IMR-90 (cell line): Measurements from ENCODE around the gene LDLRAD3. TPM values are rescaled to one million over a fixed set of nuclear protein-coding genes. Genes with fewer than 3 reads are reported as not detected.

Source experiments
- ATAC-seq: fragments of 200-7000 bp; cut with Tn5 transposase; 2 replicates; pipeline ENCODE4 v1.9.1; 2020; ENCODE audit warnings: low read depth, mild to moderate bottlenecking, moderate library complexity
- BruUV-seq: library from RNA; stranded (reverse); fragments of 400-500 nt; replicated peaks from 2 replicates; lab custom pipeline; 2021; lab: Mats Ljungman, UMichigan
- CTCF ChIA-PET: fragments of 300-600 bp; formaldehyde crosslinking; extraction: SDS; loops from one replicate; lab custom pipeline; 2021; ENCODE audit warnings: antibody characterized with exemption; lab: Yijun Ruan, JAX
- POLR2A ChIA-PET: fragments of 300-600 bp; sonication (Branson Sonifier 250); formaldehyde crosslinking; loops from one replicate; lab custom pipeline; 2022; ENCODE audit warnings: antibody characterized with exemption; ENCODE audit not compliant: unreplicated experiment; lab: Charles Lee
- DNase-seq: peaks from one replicate; pipeline ENCODE4 v3.0.0; 2013
- H2AFZ ChIP-seq: replicated peaks from 2 replicates; pipeline ENCODE3; 2013; ENCODE audit warnings: low read length, mild to moderate bottlenecking; ENCODE audit not compliant: poor library complexity
- H2AK5ac ChIP-seq: 2 replicates; pipeline ENCODE4 v1.6.1; 2013; ENCODE audit warnings: low read depth, low read length, inconsistent platforms
- H2AK9ac ChIP-seq: replicated peaks from 2 replicates; pipeline ENCODE3; 2013; ENCODE audit warnings: mild to moderate bottlenecking, low read depth, low read length, moderate library complexity; ENCODE audit not compliant: poor library complexity
- H2BK120ac ChIP-seq: 2 replicates; pipeline ENCODE4 v1.6.1; 2013; ENCODE audit warnings: low read depth, low read length, inconsistent platforms
- H2BK15ac ChIP-seq: 3 replicates; pipeline ENCODE4 v1.6.1; 2013; ENCODE audit warnings: low read depth, low read length, inconsistent platforms
- H2BK20ac ChIP-seq: 2 replicates; pipeline ENCODE4 v1.6.1; 2013; ENCODE audit warnings: low read depth, mild to moderate bottlenecking, inconsistent platforms, low read length, moderate library complexity
- H2BK5ac ChIP-seq: 2 replicates; pipeline ENCODE4 v1.6.1; 2013; ENCODE audit warnings: mild to moderate bottlenecking, low read depth, low read length, inconsistent platforms; ENCODE audit not compliant: poor library complexity, severe bottlenecking
- H3K14ac ChIP-seq: replicated peaks from 2 replicates; pipeline ENCODE4 v1.6.1; 2013; ENCODE audit warnings: low read depth, low read length, inconsistent platforms
- H3K18ac ChIP-seq: 2 replicates; pipeline ENCODE4 v1.6.1; 2013; ENCODE audit warnings: low read depth, low read length, control low read depth
- H3K23ac ChIP-seq: 2 replicates; pipeline ENCODE4 v1.6.1; 2013; ENCODE audit warnings: low read depth, low read length, inconsistent platforms
- H3K27ac ChIP-seq: 2 replicates; pipeline ENCODE4 v1.5.1; 2013; ENCODE audit warnings: mild to moderate bottlenecking, control low read depth, low read length; ENCODE audit not compliant: insufficient read depth
- H3K27me3 ChIP-seq: 2 replicates; pipeline ENCODE4 v1.6.1; 2013; ENCODE audit warnings: low read length; ENCODE audit not compliant: control insufficient read depth, insufficient read depth
- H3K36me3 ChIP-seq: 2 replicates; pipeline ENCODE4 v1.6.1; 2013; ENCODE audit warnings: low read length, mixed read lengths; ENCODE audit not compliant: control insufficient read depth, insufficient read depth
- H3K4ac ChIP-seq: 2 replicates; pipeline ENCODE4 v1.6.1; 2013; ENCODE audit warnings: low read depth, low read length, inconsistent platforms
- H3K4me1 ChIP-seq: 2 replicates; pipeline ENCODE4 v1.6.1; 2013; ENCODE audit warnings: low read length, mixed read lengths; ENCODE audit not compliant: control insufficient read depth, insufficient read depth
- H3K4me2 ChIP-seq: 2 replicates; pipeline ENCODE4 v1.6.1; 2013; ENCODE audit warnings: low read depth, mild to moderate bottlenecking, control low read depth, low read length, moderate library complexity
- H3K4me3 ChIP-seq: 2 replicates; pipeline ENCODE4 v1.5.1; 2013; ENCODE audit warnings: low read depth, mild to moderate bottlenecking, control low read depth, low read length, moderate library complexity; ENCODE audit not compliant: insufficient read depth
- H3K56ac ChIP-seq: 2 replicates; pipeline ENCODE4 v1.6.1; 2013; ENCODE audit warnings: low read length, inconsistent platforms; ENCODE audit not compliant: insufficient read depth; ENCODE audit errors: extremely low read depth
- H3K79me1 ChIP-seq, 2 experiments: 2 replicates each; pipeline ENCODE4 v1.6.1; 2013; ENCODE audit warnings: low read length in 2 of 2, inconsistent platforms in 1 of 2, low read depth in 1 of 2
- H3K9ac ChIP-seq: 2 replicates; pipeline ENCODE4 v1.6.1; 2013; ENCODE audit warnings: low read depth, low read length, control low read depth
- H3K9me1 ChIP-seq: 2 replicates; pipeline ENCODE4 v1.6.1; 2013; ENCODE audit warnings: low read length, inconsistent platforms; ENCODE audit not compliant: insufficient read depth
- H3K9me3 ChIP-seq: 2 replicates; pipeline ENCODE4 v1.6.1; 2013; ENCODE audit warnings: low read length; ENCODE audit not compliant: control insufficient read depth, insufficient read depth
- H4K20me1 ChIP-seq: 2 replicates; pipeline ENCODE4 v1.6.1; 2013; ENCODE audit warnings: low read length, inconsistent platforms; ENCODE audit not compliant: insufficient read depth
- H4K5ac ChIP-seq: 2 replicates; pipeline ENCODE4 v1.6.1; 2013; ENCODE audit warnings: mild to moderate bottlenecking, low read depth, low read length, control low read depth
- H4K8ac ChIP-seq, 2 experiments: 2 replicates each; pipeline ENCODE4 v1.6.1; 2013; ENCODE audit warnings: low read depth in 2 of 2, low read length in 2 of 2, control low read depth in 1 of 2, inconsistent platforms in 1 of 2
- H4K91ac ChIP-seq: 2 replicates; pipeline ENCODE4 v1.6.1; 2013; ENCODE audit warnings: low read depth, low read length, inconsistent platforms; ENCODE audit not compliant: insufficient read depth
- BHLHE40 ChIP-seq: fragments of 150-350 bp; IDR thresholded peaks from 2 replicates; pipeline ENCODE4 v1.6.1; 2016; ENCODE audit warnings: mild to moderate bottlenecking, low read depth, low read length
- CHD1 ChIP-seq: IDR thresholded peaks from 2 replicates; pipeline ENCODE4 v1.6.1; 2012; ENCODE audit warnings: low read depth, low read length, improper control_type of control experiment
- CTCF ChIP-seq: conservative IDR thresholded peaks from 2 replicates; pipeline ENCODE4 v1.5.1; 2012; ENCODE audit warnings: mild to moderate bottlenecking, low read depth, low read length, improper control_type of control experiment
- ELK1 ChIP-seq: fragments of 150-350 bp; IDR thresholded peaks from 2 replicates; pipeline ENCODE4 v1.6.1; 2016; ENCODE audit warnings: low read depth, mild to moderate bottlenecking, low read length, moderate library complexity, borderline replicate concordance
- FOS ChIP-seq: fragments of 150-350 bp; IDR thresholded peaks from 2 replicates; pipeline ENCODE4 v1.6.1; 2016; ENCODE audit warnings: low read depth, low read length
- MAFK ChIP-seq: IDR thresholded peaks from 2 replicates; pipeline ENCODE4 v1.6.1; 2012; ENCODE audit warnings: low read depth, low read length, improper control_type of control experiment
- MAZ ChIP-seq: IDR thresholded peaks from 2 replicates; pipeline ENCODE4 v1.6.1; 2012; ENCODE audit warnings: low read depth, mild to moderate bottlenecking, low read length, improper control_type of control experiment, moderate library complexity, borderline replicate concordance
- MXI1 ChIP-seq: IDR thresholded peaks from 2 replicates; pipeline ENCODE4 v1.6.1; 2012; ENCODE audit warnings: low read depth, mild to moderate bottlenecking, low read length, moderate library complexity, borderline replicate concordance
- NFE2L2 ChIP-seq: fragments of 150-350 bp; IDR thresholded peaks from 2 replicates; pipeline ENCODE4 v1.6.1; 2016; ENCODE audit warnings: low read depth, mild to moderate bottlenecking, low read length
- POLR2A ChIP-seq: IDR thresholded peaks from 2 replicates; pipeline ENCODE4 v1.6.1; 2012; ENCODE audit warnings: mild to moderate bottlenecking, low read depth, low read length
- RAD21 ChIP-seq: IDR thresholded peaks from 2 replicates; pipeline ENCODE4 v1.6.1; 2012; ENCODE audit warnings: low read length, improper control_type of control experiment
- RCOR1 ChIP-seq: IDR thresholded peaks from 2 replicates; pipeline ENCODE4 v1.6.1; 2012; ENCODE audit warnings: mild to moderate bottlenecking, low read length, improper control_type of control experiment; ENCODE audit not compliant: insufficient replicate concordance
- SMC3 ChIP-seq: fragments of 150-350 bp; IDR thresholded peaks from 2 replicates; pipeline ENCODE4 v1.6.1; 2016; ENCODE audit warnings: low read depth, mild to moderate bottlenecking, antibody characterized with exemption, low read length, moderate library complexity
- WGBS, 2 experiments: methylation state at CpG; one replicate each; pipeline versions ENCODE4 v1.1.5 to v1.1.7; 2013; ENCODE audit warnings: missing lambda C conversion rate in 2 of 2; ENCODE audit not compliant: insufficient read length in 1 of 2; ENCODE audit errors: extremely low coverage in 2 of 2; 5-methylcytosine and 5-hydroxymethylcytosine counted together
- dilution Hi-C: fragments of 300-500 bp; cut with HindIII; formaldehyde crosslinking; loops from one replicate; pipeline ENCODE4 v1.14.3; 2018; ENCODE audit warnings: low sequenced_read_pairs; ENCODE audit not compliant: unreplicated experiment
- in situ Hi-C: fragments of 300-500 bp; cut with MboI; formaldehyde crosslinking; loops from 3 replicates; pipeline ENCODE4 v1.14.3; 2019; ENCODE audit warnings: low sequenced_read_pairs, inconsistent platforms, mixed read lengths
- intact Hi-C: fragments of 100-400 bp; cut with micrococcal nuclease; formaldehyde crosslinking; loops from 2 replicates; pipeline ENCODE4 v1.10.0; 2022
- polyA plus RNA-seq, 3 experiments: library from polyadenylated mRNA; depleted of rRNA; stranded (reverse); fragments of >200 nt; gene quantifications; 2 replicates each; pipeline ENCODE4 v1.2.3, GENCODE V29; 2012; ENCODE audit warnings: low replicate concordance in 1 of 3
- total RNA-seq: library from RNA; depleted of rRNA; stranded (reverse); fragments of >200 nt; gene quantifications from 2 replicates; pipeline ENCODE4 v1.2.3, GENCODE V29; 2012

Gene LDLRAD3
- total and polyA plus RNA-seq, 2 of the 4 experiments (the other 2 are of a cell fraction), result 2.7 to 6.4 TPM

- Histone ChIP-seq H3K14ac (no peak overlapping the region), H3K79me1 (no peaks in the 10 kb centered on the region; a peak in 1 of 4 replicates), H3K27me3 (no peaks in the 10 kb centered on the region), H2BK20ac (no peak overlapping the region), H3K9me1 (no peaks in the 10 kb centered on the region; the same call in 1 of the 2 replicates), H3K9me3 (no peaks in the 10 kb centered on the region), H2BK5ac (no peak overlapping the region), H2BK120ac (no peak overlapping the region), H3K27ac (no peak overlapping the region), H4K20me1 (no peaks in the 10 kb centered on the region), H3K18ac (no peak overlapping the region), H3K4ac (no peak overlapping the region), H2BK15ac (no peak overlapping the region), H2AK9ac (no peak overlapping the region), H2AK5ac (no peak overlapping the region), H3K23ac (no peak overlapping the region), H3K56ac (no peak overlapping the region), H4K8ac (no peak overlapping the region), H2AFZ (no peak overlapping the region), H4K5ac (no peak overlapping the region), H3K4me2 (no peak overlapping the region), H3K9ac (no peak overlapping the region), H3K36me3 (no peaks in the 10 kb centered on the region; the same call in 1 of the 2 replicates), H4K91ac (no peak overlapping the region), H3K4me3 (no peak overlapping the region), H3K4me1 (no peaks in the 10 kb centered on the region)
- no CpG with 5 or more reads among the region's 6 CpGs for WGBS, 2 experiments
- dilution Hi-C loops (no loop called here), in situ Hi-C loops (no loop called here), intact Hi-C loops (no loop called here)
- ATAC-seq (no peak), DNase-seq (no peak)
- BruUV-seq, result no TSS peak
- POLR2A ChIA-PET, result no interaction called here
- TF ChIP-seq CHD1 (no peak), POLR2A (no peak), SMC3 (no peak), FOS (no peak), RAD21 (no peak), NFE2L2 (no peak), CTCF (no peak), RCOR1 (no peak), MAFK (no peak), BHLHE40 (no peak), ELK1 (no peak), MXI1 (no peak), MAZ (no peak)
- CTCF ChIA-PET, result interaction anchor here (0.6 to 0.9 kb wide), 2 partner anchors 10 to 22 kb away, joined by 3 read pairs; no protein-coding TSS in a partner anchor
Measured at GRCh38 chr11:36109850-36110606, 166.2 kb downstream of the LDLRAD3 start.
